GM18502 (cell line): ENCODE results near the gene DENND1A.

ENCODE experiments used
- ATAC-seq: cut with Tn5 transposase; IDR thresholded peaks from one replicate; pipeline ENCODE4 v1.9.1; 2021; ENCODE audit warnings: mild to moderate bottlenecking; ENCODE audit not compliant: unreplicated experiment, poor library complexity

The DENND1A gene

DNA sequence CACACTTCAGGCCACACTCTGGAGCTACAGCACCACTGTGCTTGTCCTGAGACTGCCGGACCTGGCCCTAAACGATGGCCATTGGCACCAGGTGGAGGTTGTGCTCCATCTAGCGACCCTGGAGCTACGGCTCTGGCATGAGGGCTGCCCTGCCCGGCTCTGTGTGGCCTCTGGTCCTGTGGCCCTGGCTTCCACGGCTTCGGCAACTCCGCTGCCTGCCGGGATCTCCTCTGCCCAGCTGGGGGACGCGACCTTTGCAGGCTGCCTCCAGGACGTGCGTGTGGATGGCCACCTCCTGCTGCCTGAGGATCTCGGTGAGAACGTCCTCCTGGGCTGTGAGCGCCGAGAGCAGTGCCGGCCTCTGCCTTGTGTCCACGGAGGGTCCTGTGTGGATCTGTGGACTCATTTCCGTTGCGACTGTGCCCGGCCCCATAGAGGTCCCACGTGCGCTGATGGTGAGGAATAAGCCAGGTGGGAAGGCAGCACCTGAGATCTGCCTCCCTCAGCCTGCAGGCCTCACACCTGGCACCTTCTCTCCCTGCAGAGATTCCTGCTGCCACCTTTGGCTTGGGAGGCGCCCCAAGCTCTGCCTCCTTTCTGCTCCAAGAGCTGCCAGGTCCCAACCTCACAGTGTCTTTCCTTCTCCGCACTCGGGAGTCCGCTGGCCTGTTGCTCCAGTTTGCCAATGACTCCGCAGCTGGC is 559.2 kb downstream of the DENND1A start:
- ATAC-seq: no peak

DNA sequence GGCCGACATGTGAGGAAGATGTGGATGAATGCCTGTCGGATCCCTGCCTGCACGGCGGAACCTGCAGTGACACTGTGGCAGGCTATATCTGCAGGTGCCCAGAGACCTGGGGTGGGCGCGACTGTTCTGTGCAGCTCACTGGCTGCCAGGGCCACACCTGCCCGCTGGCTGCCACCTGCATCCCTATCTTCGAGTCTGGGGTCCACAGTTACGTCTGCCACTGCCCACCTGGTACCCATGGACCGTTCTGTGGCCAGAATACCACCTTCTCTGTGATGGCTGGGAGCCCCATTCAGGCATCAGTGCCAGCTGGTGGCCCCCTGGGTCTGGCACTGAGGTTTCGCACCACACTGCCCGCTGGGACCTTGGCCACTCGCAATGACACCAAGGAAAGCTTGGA is 559.8 kb downstream of the DENND1A start:
- ATAC-seq: no peak

DNA sequence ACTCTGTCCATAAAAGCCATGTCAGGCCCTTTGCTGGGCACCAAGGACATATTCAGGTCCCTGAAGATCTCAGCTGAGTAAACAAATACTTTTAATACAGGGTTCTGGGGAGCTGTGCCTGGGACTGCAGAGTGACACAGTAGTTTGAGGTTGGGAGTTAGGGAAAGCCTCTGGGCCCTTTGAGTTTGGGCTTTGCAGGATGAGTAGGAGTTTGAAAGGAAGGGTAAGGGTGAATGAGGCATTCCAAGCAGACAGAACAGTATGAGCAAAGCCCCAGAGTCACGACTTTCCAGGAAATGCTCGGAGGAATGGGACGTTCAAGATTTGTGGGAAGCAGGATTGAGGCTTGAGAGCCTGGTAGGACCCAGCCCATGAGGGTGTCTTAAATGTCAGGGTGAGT is 560.6 kb downstream of the DENND1A start:
- ATAC-seq: no peak

DNA sequence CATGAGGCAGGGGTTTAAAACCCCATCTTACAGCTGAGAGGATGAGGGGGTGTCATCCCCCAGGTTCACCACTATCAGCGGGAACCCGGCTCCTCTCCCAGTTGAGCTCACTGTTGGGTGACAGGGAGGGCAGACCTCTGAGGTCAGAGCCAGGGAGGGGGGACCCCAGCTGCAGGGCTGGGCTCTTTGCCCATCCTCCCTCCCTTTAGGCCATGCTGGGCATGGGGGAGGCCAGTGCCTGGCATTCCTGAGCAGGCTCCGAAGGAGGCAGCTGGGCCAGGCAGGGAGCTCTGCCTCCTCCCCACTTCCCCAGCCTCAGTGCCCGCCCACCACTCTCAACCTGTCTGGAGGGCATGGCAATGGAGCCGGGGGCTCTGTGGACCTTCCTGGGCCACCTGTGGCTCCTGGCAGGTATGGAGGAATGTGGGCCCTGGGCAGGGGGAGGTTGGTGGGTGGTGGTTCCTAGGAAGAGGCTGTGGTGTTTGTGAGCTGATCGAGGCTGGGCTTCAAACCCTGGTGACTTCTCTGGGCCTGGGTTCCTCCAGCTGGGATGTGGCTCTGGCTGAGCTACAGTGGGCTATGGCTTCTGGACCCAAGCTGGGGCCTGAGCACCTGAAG is 561.3 kb downstream of the DENND1A start:
- ATAC-seq: no peak

DNA sequence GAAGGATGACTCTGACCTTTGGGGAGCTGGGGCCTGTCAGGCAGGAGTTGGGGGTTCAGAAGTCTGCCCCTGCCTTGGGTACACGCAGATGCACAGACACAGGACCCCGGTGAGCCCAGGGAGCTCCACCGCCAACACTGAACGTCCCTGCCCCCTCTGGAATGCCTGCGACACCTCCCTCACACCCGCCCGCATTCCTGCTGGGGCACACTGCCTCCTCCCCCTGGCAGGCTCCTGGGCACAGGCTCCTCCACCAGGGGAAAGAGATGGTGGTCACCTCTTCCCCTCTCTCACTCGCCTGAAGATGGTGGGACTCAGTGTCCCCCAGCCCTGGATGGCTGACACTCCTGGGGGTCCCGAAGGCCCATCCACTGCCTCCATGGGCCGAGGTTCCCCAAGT is 561.9 kb downstream of the DENND1A start:
- no peak for ATAC-seq

DNA sequence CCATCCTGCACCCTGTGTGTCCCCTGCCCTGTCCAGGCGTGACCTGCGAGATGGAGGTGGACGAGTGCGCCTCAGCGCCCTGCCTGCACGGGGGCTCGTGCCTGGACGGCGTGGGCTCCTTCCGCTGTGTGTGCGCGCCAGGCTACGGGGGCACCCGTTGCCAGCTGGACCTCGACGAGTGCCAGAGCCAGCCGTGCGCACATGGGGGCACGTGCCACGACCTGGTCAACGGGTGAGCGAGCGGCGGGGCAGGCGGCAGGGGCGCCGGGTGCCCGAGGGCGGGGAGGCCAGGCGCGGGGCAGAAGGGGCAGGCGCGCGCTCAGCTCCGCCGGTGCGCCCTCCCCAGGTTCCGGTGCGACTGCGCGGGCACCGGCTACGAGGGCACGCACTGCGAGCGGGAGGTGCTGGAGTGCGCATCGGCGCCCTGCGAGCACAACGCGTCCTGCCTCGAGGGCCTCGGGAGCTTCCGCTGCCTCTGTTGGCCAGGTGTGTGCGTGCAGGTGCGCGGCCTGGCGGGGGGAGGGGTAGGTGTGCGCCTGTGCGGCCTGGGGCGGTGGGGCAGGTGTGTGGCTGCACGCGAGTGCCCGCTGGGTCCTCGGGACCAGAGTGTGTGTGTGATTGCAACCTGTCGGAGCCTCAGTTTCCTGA is 563.9 kb downstream of the DENND1A start:
- no peak for ATAC-seq

DNA sequence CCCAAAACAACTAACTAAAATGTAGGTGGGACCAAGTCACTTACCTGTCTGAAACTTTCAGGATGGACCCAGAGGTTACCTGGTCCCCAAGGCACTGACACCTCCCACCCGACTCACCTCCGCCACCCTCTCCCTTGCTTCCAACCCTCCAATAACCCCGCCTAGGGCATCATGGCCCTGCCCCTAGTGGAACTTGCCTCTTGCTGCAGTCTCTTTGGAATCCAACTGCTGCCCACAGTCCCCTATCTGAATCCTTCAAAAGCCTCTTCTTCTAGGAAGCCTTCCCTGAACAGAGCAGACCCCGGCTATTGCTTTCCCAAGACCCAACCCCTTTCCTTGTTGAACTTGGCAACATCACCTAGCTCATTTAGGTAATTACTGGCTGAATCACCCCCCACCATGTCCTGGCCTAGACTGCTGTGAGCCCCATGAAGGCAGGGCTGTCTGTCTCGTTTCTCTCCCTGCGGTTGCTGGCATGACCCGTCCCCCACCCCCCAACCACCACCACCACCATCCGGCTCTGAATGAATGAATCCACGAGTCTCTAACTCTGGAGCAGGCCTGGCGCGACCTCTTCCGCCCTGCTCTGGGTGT is 564.5 kb downstream of the DENND1A start:
- ATAC-seq: no peak

DNA sequence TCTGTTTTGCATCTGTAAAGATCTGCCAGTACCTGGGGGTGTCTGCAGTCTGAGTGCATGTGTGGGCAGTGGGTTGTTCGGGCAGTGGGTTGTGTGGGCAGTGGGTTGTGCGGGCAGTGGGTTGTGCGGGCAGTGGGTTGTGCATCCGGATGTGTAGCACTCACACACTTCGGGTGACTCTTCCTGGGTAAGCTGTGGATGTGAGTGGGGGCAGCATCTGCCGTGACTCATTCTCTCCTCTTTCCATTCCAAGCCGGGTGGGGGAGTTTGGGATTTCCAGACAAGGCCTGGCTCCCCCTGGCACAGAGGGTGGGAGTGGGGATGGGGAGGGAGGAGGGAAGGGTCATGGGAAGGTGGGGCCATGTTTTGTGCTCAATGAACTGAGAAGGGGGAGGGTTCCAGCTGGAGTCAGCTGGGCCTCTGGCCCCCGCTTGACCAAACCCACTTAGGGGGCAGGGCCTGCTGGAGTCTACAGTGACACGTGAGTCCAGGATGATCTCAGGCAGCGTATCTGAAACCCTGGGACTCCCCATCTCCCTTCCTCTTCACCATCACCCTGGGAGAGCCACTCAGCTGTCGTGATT is 565.6 kb downstream of the DENND1A start:
- ATAC-seq: no peak

DNA sequence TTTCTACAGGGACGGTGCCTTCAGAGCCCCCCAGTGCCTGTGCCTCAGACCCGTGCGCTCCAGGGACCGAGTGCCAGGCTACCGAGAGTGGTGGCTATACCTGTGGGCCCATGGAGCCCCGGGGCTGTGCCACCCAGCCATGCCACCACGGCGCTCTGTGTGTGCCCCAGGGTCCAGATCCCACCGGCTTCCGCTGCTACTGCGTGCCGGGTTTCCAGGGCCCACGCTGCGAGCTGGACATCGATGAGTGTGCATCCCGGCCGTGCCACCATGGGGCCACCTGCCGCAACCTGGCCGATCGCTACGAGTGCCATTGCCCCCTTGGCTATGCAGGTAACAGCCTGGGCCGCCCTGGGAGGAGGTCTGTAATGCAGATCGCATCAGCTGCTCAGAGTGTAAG is 567.1 kb downstream of the DENND1A start:
- no peak for ATAC-seq

DNA sequence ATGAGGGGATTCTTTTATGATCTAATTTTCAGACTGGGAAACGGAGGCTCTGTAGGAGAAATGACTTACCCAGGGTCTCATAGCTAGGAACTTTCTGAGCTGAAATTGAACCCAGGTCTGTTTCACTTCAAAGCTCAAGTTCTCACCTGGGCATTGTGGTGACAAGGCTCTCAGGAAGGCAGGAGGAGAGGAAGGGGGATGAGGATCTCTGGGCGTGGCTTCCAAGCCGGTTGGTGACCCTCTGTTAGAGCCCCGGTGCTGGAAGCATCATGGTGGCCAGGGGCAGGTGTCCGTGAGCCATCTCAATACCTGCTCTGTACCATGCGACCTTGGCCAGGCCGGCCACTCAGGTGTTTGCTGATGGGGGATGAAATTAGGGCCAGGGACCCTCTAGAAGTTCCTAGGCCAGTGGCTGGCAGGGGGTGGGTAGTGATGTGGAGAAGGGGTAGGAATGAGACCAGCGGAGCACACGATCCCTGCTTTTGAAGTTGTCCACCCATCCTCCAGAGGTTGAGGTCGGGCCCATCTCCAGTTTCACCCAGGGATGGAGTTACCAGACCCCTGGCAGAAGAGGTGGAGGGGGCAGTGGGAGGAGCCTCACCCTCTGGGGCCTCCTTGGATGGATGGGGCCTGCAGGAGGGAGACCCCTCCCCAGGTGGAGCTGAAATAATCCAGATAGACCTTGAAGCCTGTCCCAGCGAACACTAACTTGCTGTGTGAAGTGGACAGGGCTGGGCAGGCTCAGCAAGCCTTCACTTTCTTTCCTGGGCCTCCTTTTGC is 568.0 kb downstream of the DENND1A start:
- no peak for ATAC-seq

DNA sequence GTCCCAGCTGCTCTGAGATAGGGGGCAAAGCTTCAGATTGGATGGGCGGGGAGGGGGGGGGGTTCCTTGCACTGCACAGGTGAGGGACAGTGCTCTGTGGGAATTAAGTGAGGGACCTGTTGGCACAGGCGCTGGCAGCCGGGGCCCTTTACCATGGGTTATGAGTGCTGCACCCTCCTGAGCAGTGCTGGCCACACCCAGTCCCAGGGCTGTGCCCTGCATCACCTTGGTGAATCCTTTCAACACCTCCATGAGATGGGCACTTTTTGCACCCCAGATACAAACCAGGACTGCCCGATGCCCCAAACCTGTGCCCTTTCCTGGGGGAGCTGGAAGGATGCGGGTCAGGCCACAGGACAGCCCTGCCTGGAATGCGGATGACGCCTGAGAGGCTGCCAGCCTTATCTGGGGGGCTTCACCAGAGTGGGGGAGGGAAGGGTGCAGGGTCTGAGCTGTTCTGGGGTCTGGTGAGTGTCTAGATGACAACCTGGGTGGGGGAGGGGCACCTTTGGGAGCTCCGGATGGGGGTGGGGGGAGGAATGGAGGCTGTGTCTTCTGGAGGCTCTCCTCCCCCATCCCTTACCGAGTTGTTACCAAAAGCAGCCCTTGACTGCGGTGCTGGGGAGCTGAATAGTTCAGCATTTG is 568.7 kb downstream of the DENND1A start:
- no peak for ATAC-seq

DNA sequence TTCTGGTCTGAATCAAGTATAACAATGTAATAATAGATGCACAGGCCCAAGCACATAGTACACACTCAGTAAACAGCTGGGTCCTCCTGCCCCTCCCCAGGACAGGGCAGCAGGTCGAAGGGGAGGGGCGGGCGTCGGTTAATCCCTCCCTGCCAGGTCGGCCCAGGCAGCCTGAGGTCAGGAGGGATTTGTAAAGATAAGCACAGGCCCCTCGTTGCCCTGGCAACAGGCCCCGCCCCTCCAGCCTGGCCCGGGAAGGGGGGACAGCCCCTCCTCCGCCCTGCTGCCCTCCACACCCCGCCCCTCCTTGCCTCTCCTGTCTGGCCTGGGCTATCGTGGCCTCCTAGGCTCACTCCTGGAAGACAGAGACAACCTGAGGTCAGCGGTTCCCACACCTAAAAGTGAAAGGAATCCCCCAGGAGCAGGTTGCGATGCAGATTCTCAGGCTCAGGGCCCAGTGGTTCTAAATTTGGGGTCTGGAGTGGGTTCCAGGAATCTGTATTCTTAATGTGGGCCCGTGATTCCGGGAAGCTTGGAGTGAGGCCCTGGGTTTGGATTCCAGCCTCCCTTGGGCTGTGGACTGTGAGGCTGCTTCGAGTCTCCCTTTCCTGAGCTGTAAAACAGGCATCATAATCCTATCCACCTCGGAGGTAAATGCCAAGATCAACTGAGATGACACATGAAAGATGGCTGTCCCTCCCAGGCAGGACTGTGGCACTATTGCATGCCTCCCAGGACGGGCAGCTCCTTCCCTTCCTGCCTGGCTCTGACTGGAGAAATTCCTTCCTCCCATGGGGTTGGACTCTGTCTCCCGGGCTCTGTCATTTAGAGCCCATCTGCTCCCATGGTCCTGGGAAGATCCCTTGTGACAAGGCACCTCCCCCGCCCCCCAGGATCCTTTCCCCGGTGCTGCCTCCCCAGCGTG is 569.5 kb downstream of the DENND1A start:
- no peak for ATAC-seq

DNA sequence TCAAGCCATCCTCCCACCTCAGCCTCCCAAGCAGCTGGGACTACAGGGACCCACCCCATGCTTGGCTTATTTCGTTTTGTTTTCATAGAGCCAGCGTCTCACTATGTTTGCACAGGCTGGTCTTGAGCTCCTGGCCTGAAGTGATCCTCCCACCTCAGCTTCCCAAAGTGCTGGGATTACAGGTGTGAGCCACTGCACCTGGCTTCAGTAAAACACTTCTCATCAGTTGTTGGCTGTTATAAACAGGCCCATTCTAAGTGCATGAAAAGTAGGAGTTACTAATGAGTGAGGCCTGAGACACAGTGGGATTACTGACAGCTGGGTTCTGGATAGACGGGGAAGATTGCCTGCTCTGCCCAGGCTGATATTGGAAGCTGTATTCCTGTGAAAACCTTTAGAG is 570.4 kb downstream of the DENND1A start:
- ATAC-seq: no peak

DNA sequence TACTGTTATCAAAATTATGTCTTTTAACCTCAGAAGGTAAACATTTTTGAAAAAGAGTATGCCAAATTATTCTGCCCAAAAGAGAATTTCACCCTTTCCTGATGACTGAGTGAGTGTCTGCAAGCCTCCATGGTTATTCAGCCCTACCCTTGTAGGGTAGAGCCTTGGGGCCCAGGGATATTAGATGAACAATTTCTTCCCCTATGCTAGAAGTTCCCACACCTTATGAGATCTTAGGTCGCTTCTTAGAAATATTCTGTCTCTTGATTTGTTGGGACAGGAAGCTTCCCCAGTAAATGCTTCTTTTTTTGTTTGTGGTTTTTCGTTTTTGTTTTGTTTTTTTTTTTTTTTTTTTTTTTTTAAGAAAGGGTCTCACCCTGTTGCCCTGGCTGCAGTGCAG is 570.8 kb downstream of the DENND1A start:
- ATAC-seq: no peak

DNA sequence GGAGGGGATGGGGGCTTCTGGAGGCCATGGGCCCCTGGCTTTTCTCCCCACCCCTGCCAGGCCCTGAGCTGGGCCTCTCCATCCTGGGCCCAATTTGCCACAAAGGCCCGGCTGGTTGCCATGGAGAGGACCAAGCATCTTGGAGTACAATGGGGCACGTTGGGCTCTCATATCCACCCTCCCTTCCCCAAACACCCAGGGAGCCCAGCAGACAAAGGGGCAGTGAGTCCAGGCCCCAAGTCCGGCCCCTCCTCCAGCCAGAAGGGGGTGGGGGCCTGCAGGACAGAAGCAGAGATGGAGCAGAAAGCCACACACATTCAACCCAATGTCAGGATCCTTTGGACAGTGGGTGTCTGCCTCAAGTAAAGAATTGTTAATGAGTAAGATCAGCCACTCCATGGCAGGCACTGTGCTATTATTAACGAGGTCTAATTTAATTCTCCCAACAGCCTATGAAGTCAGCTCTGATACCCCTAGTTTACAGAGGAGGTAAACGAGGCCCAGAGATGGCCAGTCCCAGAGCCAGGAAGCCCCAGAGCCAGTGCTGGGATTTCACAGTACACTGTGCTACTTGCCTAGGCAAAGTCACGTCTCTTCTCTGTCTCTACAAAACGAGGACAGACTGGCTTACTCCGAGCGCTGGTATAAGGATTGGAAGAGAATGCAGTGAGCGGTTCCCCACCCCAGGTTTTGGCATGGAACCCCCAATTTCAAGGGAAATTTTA is 571.6 kb downstream of the DENND1A start:
- ATAC-seq: no peak

DNA sequence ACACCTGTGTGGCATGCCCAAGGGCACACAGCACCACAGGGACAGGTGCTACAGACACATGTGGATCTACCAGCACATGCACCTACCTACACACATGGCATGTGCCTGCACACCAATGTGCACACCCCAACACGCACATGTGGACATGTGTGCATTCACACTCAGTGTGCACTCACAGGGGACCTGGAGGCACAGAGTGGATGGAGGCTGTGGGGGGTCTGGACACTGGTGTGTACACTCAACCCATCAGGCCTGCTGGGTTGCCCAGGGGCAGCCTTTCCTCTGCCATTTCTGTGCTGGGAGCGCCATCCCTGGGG is 572.2 kb downstream of the DENND1A start:
- ATAC-seq: no peak

DNA sequence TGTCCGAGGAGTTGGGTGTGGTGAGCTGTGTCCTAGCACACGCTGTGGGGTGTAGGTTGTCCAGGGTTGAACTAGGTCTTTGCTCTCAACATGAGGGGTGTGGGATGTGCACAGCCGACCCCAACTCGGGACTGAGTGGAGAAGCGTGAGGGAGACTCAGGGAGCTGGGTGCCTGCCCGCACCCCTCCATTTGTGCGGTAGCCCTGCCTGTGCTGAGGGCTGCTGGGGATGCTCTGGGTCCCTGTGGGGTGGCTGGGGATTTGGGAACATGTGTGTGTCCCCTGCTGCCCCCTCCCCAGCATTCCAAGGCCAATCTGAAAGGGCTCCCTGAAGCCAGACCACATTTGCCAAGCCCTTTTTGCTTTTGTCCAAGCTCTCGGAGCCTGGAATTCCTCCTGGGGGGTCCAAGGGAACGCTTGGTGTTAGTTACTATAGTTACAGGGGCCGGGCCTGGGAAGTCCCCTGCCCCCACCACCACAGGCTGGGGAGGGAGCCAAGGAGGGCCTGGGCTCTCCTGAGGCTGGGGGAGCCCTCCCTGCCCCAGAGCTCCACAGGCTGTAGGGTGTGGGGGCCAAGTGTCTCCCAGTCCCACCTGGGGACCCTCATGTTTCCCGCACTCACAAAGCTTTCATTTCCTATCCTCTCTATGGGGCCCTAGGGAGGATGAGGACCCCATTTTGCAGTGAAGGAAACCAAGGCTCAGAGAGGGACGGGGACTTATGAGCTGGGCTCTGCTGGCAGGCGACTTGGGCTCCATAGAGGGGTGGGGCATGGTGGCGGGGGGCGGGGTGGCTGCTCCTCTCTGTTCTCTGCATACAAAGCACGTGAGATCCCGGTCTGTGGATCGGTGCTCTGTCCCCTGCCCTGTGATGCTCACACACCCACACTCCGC is 572.8 kb downstream of the DENND1A start:
- no peak for ATAC-seq
